K562 (cell line): Measurements from ENCODE around the gene YTHDC1. TPM values are rescaled to one million over a fixed set of nuclear protein-coding genes. Genes with fewer than 3 reads are reported as not detected.

Experiments used
- ATAC-seq: fragments of 200-7000 bp; cut with Tn5 transposase; 3 replicates; pipeline ENCODE4 v1.9.1; 2020; ENCODE audit warnings: moderate library complexity
- BruUV-seq: library from RNA; stranded (reverse); fragments of 400-500 nt; replicated peaks from 2 replicates; lab custom pipeline; 2021; lab: Mats Ljungman, UMichigan
- CTCF ChIA-PET: fragments of 300-600 bp; formaldehyde crosslinking; extraction: SDS; loops from one replicate; lab custom pipeline; 2021; ENCODE audit warnings: low intra/inter-chr PET ratio; lab: Yijun Ruan, JAX
- POLR2A ChIA-PET: fragments of 300-600, 350-650 bp; sonication (Branson Sonifier 250); formaldehyde crosslinking; extraction: SDS; loops from one replicate; lab custom pipeline; 2021; ENCODE audit warnings: antibody characterized with exemption, inconsistent platforms; lab: Yijun Ruan, JAX
- DNase-seq, 4 experiments: peaks; one replicate each; pipeline versions ENCODE4 v3.0.0 to v3.0.0-alpha.2; 2011 to 2018; ENCODE audit warnings: low spot score in 3 of 4, mixed read lengths in 3 of 4; ENCODE audit errors: extremely low read depth in 1 of 4
- FAIRE-seq: peaks from 2 replicates; lab custom pipeline; 2011; peaks lifted over from hg19 to GRCh38; lab: Jason Lieb, UNC
- H2AFZ ChIP-seq: 2 replicates; pipeline ENCODE4 v1.6.0; 2011; ENCODE audit warnings: low read depth, low read length, control low read depth, inconsistent platforms
- H3K27ac ChIP-seq: fragments of 200-600 bp; 3 replicates; pipeline ENCODE4 v1.8.0; 2011; ENCODE audit warnings: low read depth, mild to moderate bottlenecking, control low read depth, inconsistent platforms, low read length, moderate library complexity, mixed read lengths; ENCODE audit errors: extremely low read depth
- H3K27me3 ChIP-seq, 2 experiments: fragments of 300-600 bp in 1 of 2; 2 replicates in 1 of 2; 3 replicates in 1 of 2; pipeline versions ENCODE4 v1.6.0 to v1.8.0; 2011; ENCODE audit warnings: inconsistent platforms in 2 of 2, low read length in 2 of 2, mild to moderate bottlenecking in 1 of 2, mixed read lengths in 1 of 2, moderate library complexity in 1 of 2; ENCODE audit not compliant: control insufficient read depth in 2 of 2, insufficient read depth in 2 of 2
- H3K36me3 ChIP-seq: fragments of 300-600 bp; 3 replicates; pipeline ENCODE4 v1.8.0; 2011; ENCODE audit warnings: mild to moderate bottlenecking, low read length, inconsistent platforms; ENCODE audit not compliant: control insufficient read depth, insufficient read depth
- H3K4me1 ChIP-seq, 2 experiments: fragments of 200-600 bp in 1 of 2; replicated peaks in 1 of 2; 2 replicates in 1 of 2; 3 replicates in 1 of 2; pipeline versions ENCODE4 v1.5.1 to v1.8.0; 2011; ENCODE audit warnings: inconsistent platforms in 2 of 2, low read length in 2 of 2, mild to moderate bottlenecking in 1 of 2, mixed read lengths in 1 of 2, moderate library complexity in 1 of 2; ENCODE audit not compliant: control insufficient read depth in 2 of 2, insufficient read depth in 2 of 2
- H3K4me2 ChIP-seq: 2 replicates; pipeline ENCODE4 v1.6.1; 2011; ENCODE audit warnings: low read length, control low read depth, inconsistent platforms, mixed read lengths; ENCODE audit not compliant: insufficient read depth
- H3K4me3 ChIP-seq: fragments of 200-600 bp; sonication (generic), shearing (Covaris generic); 2 replicates; pipeline ENCODE4 v1.5.1; 2016; ENCODE audit warnings: control low read depth, inconsistent platforms
- H3K79me2 ChIP-seq: fragments of 200-600 bp; 3 replicates; pipeline ENCODE4 v1.8.0; 2011; ENCODE audit warnings: low read length, inconsistent platforms; ENCODE audit not compliant: control insufficient read depth, insufficient read depth
- H3K9ac ChIP-seq, 2 experiments: 2 replicates each; pipeline versions ENCODE4 v1.6.0 to v1.6.1; 2011; ENCODE audit warnings: low read depth in 2 of 2, low read length in 2 of 2, control low read depth in 1 of 2, inconsistent platforms in 1 of 2, mild to moderate bottlenecking in 1 of 2, mixed read lengths in 1 of 2; ENCODE audit not compliant: insufficient read depth in 1 of 2
- H3K9me1 ChIP-seq: one replicate; pipeline ENCODE4 v1.6.0; 2011; ENCODE audit warnings: inconsistent platforms, mild to moderate bottlenecking, low read length, moderate library complexity; ENCODE audit not compliant: control insufficient read depth, insufficient read depth
- H3K9me3 ChIP-seq: replicated peaks from 2 replicates; pipeline ENCODE4 v1.5.1; 2011; ENCODE audit warnings: low read depth, low read length, inconsistent platforms; ENCODE audit not compliant: control insufficient read depth, insufficient read depth
- H4K20me1 ChIP-seq: replicated peaks from 2 replicates; pipeline ENCODE4 v1.6.1; 2011; ENCODE audit warnings: low read length, inconsistent platforms, mixed read lengths; ENCODE audit not compliant: control insufficient read depth, insufficient read depth
- EHMT2 ChIP-seq: fragments of 450-650 bp; IDR thresholded peaks from 2 replicates; pipeline ENCODE4 v1.6.1; 2018; ENCODE audit warnings: antibody characterized with exemption
- EZH2 ChIP-seq: IDR thresholded peaks from 2 replicates; pipeline ENCODE4 v1.6.1; 2012; ENCODE audit warnings: low read depth, mild to moderate bottlenecking, inconsistent platforms, low read length, borderline replicate concordance
- GABPB2 ChIP-seq: fragments of 250-450 bp; sonication (Bioruptor Pico); conservative IDR thresholded peaks from 2 replicates; pipeline ENCODE4 v1.5.1; 2021; ENCODE audit warnings: mild to moderate bottlenecking
- HLTF ChIP-seq: fragments of 450-650 bp; IDR thresholded peaks from 2 replicates; pipeline ENCODE4 v1.6.1; 2016
- MAFK ChIP-seq: IDR thresholded peaks from 2 replicates; pipeline ENCODE4 v1.6.1; 2011; ENCODE audit warnings: low read length, improper control_type of control experiment
- NFXL1 ChIP-seq: fragments of 450-650 bp; formaldehyde crosslinking; IDR thresholded peaks from 2 replicates; pipeline ENCODE4 v1.4.0; 2021; ENCODE audit warnings: mild to moderate bottlenecking
- POLR2H ChIP-seq: IDR thresholded peaks from 2 replicates; pipeline ENCODE4 v1.6.1; 2016; ENCODE audit warnings: missing genetic modification characterization, low read depth, mild to moderate bottlenecking, control low read depth, missing compliant biosample characterization, moderate library complexity
- SMARCB1 ChIP-seq: IDR thresholded peaks from 2 replicates; pipeline ENCODE4 v1.6.1; 2011; ENCODE audit warnings: improper control_type of control experiment, low read depth; ENCODE audit not compliant: insufficient read length
- TSC22D4 ChIP-seq: fragments of 450-650 bp; IDR thresholded peaks from 2 replicates; pipeline ENCODE4 v1.6.1; 2016; ENCODE audit warnings: missing genetic modification characterization, missing biosample characterization, control low read depth
- ZNF347 ChIP-seq: fragments of 450-650 bp; formaldehyde crosslinking; IDR thresholded peaks from 2 replicates; pipeline ENCODE4 v1.4.0; 2020; ENCODE audit warnings: low read depth, mild to moderate bottlenecking, moderate library complexity
- WGBS: fragments of 100-300 bp; shearing (Covaris generic); methylation state at CpG from one replicate; pipeline ENCODE4 v1.1.6; 2016; ENCODE audit warnings: low coverage, mixed read lengths; ENCODE audit not compliant: insufficient coverage; ENCODE audit errors: missing lambda C conversion rate; 5-methylcytosine and 5-hydroxymethylcytosine counted together
- in situ Hi-C: fragments of 300-500 bp; cut with MboI; formaldehyde crosslinking; loops from 4 replicates; pipeline ENCODE4 v1.15.0; 2018; ENCODE audit warnings: inconsistent platforms, mixed read lengths
- intact Hi-C: fragments of 100-400 bp; cut with micrococcal nuclease; formaldehyde crosslinking; loops from 2 replicates; pipeline ENCODE4 v1.14.2; 2022
- polyA plus RNA-seq, 8 experiments: library from polyadenylated mRNA; depleted of rRNA in 4 of 8; stranded (reverse) in 5 of 8; unstranded in 3 of 8; fragments of >200 nt; fragmentation: Nextera tagmentation in 2 of 8; fragmentation: Illumina TruSeq in 1 of 8; extraction: Ambion mirVana in 2 of 8; extraction: Trizol in 1 of 8; gene quantifications; 2 replicates each; pipeline versions ENCODE4 v1.2.1 to v1.2.3, GENCODE V29; 2011 to 2014; ENCODE audit warnings: inconsistent platforms in 1 of 8, missing spikeins in 1 of 8
- total RNA-seq, 7 experiments: library from RNA; depleted of rRNA in 6 of 7; stranded (reverse); fragments of >200 nt in 6 of 7; fragmentation: Illumina TruSeq in 2 of 7; extraction: Trizol in 2 of 7; gene quantifications; 2 replicates each; pipeline versions ENCODE4 v1.2.1 to v1.2.3, GENCODE V29; 2011 to 2021; ENCODE audit warnings: low replicate concordance in 1 of 7
- TF ChIP-seq, protein P1 (sequence below): fragments of 250-450 bp; sonication (Bioruptor Pico); IDR thresholded peaks from 2 replicates; pipeline ENCODE4 v1.4.0; 2020; ENCODE audit warnings: mild to moderate bottlenecking, moderate library complexity
- TF ChIP-seq, protein P2 (sequence below): fragments of 450-650 bp; IDR thresholded peaks from 2 replicates; pipeline ENCODE4 v1.6.1; 2017; ENCODE audit warnings: antibody characterized with exemption
- TF ChIP-seq, protein P3 (sequence below): sonication (generic); formaldehyde crosslinking; IDR thresholded peaks from 2 replicates; pipeline ENCODE4 v1.8.0; 2022; ENCODE audit warnings: missing genetic modification reagents, mild to moderate bottlenecking, borderline replicate concordance
- TF ChIP-seq, protein P4 (sequence below): fragments of 450-650 bp; IDR thresholded peaks from 2 replicates; pipeline ENCODE4 v1.6.1; 2018; ENCODE audit warnings: mild to moderate bottlenecking, low read depth; ENCODE audit not compliant: partially characterized antibody

The YTHDC1 gene
- total and polyA plus RNA-seq, 9 of the 15 experiments (the other 6 are each of a cell fraction or from before 2014, with no cell fraction given): 9.8 to 65.4 (median 51.7) TPM

DNA sequence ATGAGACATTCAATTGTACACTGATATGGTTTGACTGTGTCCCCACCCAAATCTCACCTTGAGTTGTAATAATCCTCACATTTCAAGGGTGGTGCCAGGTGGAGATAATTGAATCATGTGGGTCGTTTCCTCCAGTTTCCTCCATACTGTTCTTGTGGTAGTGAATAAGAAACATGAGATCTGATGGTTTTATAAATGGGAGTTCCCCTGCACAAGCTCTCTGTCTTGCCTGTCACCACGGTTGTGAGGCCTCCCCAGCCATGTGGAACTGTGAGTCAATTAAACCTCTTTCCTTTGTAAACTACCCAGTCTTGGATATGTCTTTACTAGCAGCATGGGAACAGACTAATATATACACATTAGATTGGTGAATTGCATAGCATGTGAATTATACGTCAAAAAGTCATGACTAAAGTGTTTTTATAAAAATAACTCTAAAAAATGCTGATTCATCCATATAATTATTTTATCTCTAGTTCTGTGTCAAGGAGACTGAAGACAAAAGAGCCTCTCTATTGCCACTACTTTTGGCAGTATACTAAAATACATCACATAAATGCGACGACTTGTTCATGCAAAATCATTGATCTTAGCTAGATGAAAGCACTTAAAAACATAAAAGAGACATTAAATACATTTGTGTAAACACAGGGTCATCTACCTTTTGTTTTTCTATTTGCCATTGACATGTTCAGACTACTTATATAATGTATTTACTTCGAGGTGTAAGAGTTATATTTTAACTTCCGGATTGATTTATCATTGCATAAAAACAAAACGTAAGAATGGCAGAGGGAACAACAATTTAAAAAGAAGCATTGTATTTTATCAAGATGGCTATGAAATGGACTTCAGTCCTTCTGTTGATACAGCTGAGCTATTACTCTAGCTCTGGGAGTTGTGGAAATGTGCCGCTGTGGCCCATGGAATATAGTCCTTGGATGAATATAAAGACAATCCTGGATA is 50.1 kb downstream of the YTHDC1 start:
- in situ Hi-C loops: no loop called here
- CTCF ChIA-PET: no interaction called here
- TF ChIP-seq GABPB2 (CRISPR knock-in tag) (no peak), EZH2 (no peak), MAFK (peak; percentile 78; the same call in 1 of the 2 replicates), HLTF (no peak), TSC22D4 (no peak), ZNF347 (CRISPR knock-in tag) (no peak), POLR2H (tag) (no peak), SMARCB1 (no peak), EHMT2 (no peak), NFXL1 (CRISPR knock-in tag) (no peak)
- TF ChIP-seq, protein P1, sequence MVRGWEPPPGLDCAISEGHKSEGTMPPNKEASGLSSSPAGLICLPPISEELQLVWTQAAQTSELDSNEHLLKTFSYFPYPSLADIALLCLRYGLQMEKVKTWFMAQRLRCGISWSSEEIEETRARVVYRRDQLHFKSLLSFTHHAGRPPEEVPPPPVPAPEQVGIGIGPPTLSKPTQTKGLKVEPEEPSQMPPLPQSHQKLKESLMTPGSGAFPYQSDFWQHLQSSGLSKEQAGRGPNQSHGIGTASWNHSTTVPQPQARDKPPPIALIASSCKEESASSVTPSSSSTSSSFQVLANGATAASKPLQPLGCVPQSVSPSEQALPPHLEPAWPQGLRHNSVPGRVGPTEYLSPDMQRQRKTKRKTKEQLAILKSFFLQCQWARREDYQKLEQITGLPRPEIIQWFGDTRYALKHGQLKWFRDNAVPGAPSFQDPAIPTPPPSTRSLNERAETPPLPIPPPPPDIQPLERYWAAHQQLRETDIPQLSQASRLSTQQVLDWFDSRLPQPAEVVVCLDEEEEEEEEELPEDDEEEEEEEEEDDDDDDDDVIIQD (CRISPR knock-in tag): no peak
- TF ChIP-seq, protein P2, sequence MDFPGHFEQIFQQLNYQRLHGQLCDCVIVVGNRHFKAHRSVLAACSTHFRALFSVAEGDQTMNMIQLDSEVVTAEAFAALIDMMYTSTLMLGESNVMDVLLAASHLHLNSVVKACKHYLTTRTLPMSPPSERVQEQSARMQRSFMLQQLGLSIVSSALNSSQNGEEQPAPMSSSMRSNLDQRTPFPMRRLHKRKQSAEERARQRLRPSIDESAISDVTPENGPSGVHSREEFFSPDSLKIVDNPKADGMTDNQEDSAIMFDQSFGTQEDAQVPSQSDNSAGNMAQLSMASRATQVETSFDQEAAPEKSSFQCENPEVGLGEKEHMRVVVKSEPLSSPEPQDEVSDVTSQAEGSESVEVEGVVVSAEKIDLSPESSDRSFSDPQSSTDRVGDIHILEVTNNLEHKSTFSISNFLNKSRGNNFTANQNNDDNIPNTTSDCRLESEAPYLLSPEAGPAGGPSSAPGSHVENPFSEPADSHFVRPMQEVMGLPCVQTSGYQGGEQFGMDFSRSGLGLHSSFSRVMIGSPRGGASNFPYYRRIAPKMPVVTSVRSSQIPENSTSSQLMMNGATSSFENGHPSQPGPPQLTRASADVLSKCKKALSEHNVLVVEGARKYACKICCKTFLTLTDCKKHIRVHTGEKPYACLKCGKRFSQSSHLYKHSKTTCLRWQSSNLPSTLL: no peak
- TF ChIP-seq, protein P3, sequence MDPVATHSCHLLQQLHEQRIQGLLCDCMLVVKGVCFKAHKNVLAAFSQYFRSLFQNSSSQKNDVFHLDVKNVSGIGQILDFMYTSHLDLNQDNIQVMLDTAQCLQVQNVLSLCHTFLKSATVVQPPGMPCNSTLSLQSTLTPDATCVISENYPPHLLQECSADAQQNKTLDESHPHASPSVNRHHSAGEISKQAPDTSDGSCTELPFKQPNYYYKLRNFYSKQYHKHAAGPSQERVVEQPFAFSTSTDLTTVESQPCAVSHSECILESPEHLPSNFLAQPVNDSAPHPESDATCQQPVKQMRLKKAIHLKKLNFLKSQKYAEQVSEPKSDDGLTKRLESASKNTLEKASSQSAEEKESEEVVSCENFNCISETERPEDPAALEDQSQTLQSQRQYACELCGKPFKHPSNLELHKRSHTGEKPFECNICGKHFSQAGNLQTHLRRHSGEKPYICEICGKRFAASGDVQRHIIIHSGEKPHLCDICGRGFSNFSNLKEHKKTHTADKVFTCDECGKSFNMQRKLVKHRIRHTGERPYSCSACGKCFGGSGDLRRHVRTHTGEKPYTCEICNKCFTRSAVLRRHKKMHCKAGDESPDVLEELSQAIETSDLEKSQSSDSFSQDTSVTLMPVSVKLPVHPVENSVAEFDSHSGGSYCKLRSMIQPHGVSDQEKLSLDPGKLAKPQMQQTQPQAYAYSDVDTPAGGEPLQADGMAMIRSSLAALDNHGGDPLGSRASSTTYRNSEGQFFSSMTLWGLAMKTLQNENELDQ (CRISPR knock-in tag): no peak
- TF ChIP-seq, protein P4, sequence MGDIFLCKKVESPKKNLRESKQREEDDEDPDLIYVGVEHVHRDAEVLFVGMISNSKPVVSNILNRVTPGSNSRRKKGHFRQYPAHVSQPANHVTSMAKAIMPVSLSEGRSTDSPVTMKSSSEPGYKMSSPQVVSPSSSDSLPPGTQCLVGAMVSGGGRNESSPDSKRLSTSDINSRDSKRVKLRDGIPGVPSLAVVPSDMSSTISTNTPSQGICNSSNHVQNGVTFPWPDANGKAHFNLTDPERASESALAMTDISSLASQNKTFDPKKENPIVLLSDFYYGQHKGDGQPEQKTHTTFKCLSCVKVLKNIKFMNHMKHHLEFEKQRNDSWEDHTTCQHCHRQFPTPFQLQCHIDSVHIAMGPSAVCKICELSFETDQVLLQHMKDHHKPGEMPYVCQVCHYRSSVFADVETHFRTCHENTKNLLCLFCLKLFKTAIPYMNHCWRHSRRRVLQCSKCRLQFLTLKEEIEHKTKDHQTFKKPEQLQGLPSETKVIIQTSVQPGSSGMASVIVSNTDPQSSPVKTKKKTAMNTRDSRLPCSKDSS: no peak

More for the DNA sequence above, 50.1 kb downstream of the YTHDC1 start:
- Histone ChIP-seq H3K9me3 (no peaks in the 10 kb centered on the region; the same call in 1 of the 2 replicates), H3K4me2 (no peak overlapping the region), H3K27me3 (no peaks in the 10 kb centered on the region), H3K79me2 (no peaks in the 10 kb centered on the region), H3K27ac (no peak overlapping the region), H3K36me3 (no peaks in the 10 kb centered on the region), H2AFZ (peak overlapping the region; percentile 12; the same call in 1 of the 2 replicates), H3K4me3 (no peak overlapping the region), H3K9me1 (no peaks in the 10 kb centered on the region), H3K4me1 (no peaks in the 10 kb centered on the region), H3K9ac (no peak overlapping the region), H4K20me1 (no peaks in the 10 kb centered on the region)
- no peak for FAIRE-seq
- no peak for ATAC-seq
- 18% methylated on average over 9 of the region's 9 CpGs for WGBS
- no peak for DNase-seq
- intact Hi-C loops: no loop called here
- BruUV-seq: no TSS peak
- POLR2A ChIA-PET: no interaction called here
